Bone marrow (tissue), 2 donors: ENCODE data around the gene PA2G4.
A peak's percentile ranks its signal among the peaks of the same experiment; 100 is the strongest.
"Not testable (repeated sequence)": the region's sequence is repeated elsewhere in the genome, so short reads cannot be mapped to it uniquely, and the experiment has no call there.

ENCODE experiments used
- DNase-seq, 2 donors: peaks; one replicate each; lab custom pipeline; 2025; lab: John Stamatoyannopoulos, UW

PA2G4 gene

DNA sequence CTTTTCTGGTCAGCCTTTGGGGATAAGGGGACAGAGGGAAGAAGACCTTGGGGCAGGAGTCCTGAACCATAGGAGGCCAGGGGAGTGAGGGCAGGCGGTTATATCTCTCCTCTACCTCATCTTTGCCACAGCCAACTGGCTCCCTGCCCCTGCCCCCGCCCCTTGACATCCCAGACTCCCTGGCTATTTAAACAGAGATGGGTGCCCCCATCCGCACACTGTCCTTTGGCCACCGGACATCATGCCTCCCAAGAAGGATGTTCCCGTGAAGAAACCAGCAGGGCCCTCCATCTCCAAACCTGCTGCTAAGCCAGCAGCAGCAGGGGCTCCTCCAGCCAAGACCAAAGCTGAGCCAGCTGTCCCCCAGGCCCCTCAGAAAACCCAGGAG lies 49.3 kb downstream of the PA2G4 start:
- DNase-seq: no peak

DNA sequence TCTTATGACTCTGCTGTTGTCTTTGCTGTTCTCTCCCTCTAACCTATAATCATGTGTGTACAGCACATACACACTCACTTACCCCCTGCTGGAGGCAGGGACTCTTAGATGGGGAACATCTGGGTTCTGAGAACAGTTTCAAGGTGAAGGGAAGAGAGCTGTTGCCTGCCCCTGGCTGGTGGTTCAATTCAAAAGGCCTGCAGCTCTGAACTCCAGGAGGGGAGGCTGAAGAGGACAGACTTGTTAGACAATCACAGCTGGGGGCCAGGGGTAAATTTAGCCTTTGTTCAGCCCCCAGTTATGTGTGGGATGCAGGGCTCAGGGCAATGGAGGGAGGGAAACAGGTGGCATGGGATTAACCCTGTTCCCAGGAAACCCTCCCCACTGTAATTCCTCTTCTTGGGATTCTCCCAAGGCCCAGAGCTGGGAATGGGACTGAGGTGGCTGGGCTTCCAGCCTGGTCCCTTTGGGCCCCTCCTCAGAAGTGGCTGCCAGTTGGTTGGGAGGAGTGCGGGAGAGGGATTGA lies 50.0 kb downstream of the PA2G4 start:
- DNase-seq: no peak

DNA sequence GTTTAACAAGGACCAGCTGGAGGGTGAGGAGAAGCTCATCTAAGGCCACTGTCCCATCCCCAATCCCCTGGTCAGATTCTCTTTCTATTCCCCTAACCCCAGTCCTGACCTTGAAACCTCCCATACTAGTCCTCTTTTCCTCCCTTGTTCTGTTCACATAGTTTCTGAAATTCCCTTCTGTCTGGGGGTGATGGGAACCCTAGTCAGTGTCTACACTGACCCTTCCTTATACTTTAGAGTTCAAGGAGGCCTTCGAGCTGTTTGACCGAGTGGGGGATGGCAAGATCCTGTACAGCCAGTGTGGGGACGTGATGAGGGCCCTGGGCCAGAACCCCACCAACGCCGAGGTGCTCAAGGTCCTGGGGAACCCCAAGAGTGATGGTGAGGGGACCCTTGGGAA lies 50.5 kb downstream of the PA2G4 start:
- DNase-seq: no peak

DNA sequence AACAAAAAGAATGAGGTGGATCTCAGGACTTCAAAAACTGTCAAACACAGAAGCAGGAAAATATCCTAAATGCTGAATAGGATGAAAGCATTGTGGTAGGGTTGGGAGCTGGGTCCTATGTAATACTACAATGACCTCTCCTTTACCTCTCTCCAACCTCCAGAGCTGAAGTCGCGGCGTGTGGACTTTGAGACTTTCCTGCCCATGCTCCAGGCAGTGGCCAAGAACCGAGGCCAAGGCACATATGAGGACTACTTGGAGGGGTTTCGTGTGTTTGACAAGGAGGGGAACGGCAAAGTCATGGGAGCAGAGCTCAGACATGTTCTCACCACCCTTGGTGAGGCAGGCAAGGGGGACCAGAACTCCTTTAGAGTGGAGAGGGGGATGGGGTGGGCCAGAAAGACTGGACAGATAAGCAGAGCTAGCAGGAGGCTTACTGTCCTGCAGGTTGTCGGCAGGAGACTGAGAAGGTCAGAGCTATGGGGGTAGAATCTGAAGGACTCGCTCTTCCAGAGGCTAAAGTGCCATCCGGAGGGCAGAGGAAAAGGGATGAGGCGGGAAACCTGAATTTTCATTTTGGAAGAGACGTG lies 51.0 kb downstream of the PA2G4 start:
- DNase-seq: no peak

DNA sequence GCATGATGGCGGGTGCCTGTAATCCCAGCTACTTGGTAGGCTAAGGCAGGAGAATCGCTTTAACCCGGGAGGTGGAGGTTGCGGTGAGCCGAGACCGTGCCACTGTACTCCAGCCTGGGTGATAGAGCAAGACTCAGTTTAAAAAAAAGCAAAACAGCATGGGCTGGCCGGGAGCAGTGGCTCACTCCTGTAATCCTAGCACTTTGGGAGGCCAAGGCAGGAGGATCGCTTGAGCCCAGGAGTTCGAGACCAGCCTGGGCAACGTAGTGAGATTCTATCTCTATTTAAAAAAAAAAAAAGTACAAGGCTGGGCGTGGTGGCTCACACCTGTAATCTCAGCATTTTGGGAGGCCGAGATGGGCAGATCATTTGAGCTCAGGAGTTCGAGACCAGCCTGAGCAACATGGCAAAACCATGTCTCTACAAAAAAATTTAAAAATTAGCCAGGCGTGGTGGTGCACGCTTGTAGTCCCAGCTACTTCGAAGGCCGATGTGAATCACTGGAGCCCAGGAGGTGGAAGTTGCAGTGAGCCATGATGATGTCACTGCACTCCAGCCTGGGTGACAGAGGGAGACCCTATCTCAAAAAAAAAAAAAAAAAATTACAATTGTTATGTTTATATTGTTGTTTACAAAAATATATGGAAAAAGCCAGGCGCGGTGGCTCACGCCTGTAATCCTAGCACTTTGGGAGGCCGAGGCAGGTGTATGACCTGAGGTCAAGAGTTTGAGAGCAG lies 52.3 kb downstream of the PA2G4 start:
- not testable (repeated sequence) for DNase-seq

DNA sequence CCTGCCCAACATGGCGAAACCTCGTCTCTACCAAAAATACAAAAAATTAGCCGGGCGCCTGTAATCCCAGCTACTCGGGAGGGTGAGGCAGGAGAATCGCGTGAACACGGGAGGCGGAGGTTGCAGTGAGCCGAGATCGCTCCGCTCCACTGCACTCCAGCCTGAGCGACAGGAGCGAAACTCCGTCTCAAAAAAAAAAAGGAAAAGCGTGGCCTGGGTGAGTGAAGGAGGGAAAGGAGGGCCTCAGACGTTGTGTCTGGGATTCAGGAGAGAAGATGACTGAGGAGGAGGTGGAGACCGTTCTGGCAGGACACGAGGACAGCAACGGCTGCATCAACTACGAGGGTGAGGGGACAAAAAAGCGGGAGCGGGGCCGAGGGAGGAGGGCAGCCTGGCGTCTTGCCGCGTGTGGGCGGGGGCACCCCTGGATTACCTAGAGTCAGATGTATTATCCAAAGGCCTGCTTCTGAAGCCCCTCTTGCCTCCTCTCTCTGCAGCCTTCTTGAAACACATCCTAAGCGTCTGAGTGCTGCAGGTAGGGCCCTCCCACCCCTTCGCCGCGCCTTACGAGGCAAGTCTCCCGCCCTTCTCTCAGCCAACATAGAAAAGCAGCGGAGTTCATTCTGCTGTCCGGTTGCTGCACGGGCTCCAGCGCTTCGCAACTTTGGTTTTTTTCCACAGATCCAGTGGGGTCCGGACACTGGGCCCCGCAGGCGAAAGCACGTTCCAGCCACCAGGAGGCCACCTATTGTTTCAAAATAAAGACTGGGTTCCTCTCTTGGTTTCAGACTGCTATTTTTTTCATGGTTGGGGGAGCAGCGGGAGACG lies 53.1 kb downstream of the PA2G4 start:
- peak; percentile 80 to 81 for DNase-seq

DNA sequence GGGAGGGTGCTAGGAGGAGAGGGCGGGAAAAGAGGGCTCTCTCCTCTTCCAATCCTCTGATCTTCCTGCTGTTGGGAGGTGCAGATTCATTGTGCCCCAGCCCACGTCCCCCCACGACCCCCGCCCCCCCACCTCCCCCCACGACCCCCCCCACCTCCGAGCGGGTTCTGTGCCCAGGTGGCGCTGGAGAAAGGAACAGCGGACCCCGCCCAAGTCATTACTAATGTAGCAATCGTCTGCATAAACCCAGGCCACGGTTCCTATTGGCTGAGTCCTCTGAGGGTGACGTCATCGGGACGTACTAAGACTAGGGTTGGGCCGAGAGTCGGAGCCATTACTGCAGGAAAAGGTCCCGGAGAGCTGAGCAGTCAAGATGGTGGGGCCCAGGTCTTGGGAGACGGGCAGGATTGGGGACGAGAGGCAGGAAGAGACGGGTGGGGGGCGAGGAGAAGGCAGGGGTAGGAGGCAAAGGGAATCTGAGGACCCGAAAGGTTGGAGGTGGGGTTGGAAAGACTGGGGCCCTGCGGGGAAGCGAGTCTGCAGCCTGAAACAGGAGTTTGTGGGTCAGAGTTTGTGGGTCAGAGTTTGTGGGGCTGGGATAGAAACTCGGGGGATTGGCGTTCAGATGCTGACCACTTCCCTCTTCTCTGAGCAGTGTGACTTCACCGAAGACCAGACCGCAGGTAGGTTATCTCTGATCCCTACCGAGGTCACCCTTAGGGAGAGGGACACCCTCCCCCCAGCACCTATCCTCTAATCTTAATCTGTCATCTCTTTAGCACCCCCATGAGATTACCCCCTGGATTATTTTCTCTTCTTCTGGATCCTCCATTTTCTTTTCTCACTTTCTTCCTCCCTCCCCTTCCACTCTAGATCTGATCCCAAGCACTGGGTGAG lies 53.9 kb downstream of the PA2G4 start, which contains the start of gene MYL6:
TSS of gene MYL6 (plus strand) at position 331 of the 897 bp plus-strand sequence. CDS start at position 374, 43 bp downstream.
- peak; percentile 80 to 89 for DNase-seq

DNA sequence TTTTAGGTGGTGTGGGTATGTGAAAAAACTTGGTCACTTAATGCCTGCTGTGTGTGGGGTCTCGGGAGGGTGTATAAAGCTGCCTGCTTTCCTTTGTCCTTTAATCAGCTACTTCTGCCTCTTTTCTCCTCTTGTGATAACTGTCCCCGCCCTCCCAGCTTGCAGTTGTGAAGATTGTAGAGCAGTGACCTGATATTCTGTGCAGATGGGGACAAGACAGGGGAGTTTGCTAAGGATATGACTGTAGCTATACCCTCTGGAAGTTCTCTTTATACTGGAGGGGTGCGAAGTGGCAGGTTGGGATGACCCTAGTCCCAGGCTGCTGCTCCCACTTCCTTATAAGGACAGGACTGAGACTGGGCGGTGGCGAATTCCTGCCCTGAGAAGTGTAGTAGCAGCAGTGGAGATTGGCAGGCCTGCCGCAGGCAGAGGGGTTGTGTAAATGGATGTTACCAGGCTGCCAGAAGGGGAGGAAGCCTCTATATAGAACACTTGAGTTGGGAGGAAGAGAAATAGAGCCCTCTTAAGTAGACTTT lies 54.6 kb downstream of the PA2G4 start:
- DNase-seq: no peak

DNA sequence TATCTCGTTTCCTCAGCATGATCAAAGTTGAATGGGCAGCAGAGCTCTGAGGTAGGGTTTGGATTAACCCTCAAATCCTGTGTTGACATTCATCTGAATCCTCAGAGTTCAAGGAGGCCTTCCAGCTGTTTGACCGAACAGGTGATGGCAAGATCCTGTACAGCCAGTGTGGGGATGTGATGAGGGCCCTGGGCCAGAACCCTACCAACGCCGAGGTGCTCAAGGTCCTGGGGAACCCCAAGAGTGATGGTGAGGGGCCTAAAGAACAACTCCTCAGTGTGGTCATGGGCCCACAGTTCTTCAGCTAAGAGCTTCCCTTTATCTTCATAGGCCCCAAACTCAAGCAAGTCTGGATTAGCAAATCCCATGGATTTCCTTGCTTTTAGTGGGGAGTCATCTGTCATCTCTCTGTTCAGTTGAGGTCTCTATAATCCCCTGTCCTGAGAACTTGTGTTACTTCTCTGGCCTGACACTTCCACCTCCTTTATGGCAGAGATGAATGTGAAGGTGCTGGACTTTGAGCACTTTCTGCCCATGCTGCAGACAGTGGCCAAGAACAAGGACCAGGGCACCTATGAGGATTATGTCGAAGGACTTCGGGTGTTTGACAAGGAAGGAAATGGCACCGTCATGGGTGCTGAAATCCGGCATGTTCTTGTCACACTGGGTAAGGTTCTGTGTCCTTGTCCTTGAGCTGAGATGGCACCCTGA lies 55.3 kb downstream of the PA2G4 start:
- no peak for DNase-seq

DNA sequence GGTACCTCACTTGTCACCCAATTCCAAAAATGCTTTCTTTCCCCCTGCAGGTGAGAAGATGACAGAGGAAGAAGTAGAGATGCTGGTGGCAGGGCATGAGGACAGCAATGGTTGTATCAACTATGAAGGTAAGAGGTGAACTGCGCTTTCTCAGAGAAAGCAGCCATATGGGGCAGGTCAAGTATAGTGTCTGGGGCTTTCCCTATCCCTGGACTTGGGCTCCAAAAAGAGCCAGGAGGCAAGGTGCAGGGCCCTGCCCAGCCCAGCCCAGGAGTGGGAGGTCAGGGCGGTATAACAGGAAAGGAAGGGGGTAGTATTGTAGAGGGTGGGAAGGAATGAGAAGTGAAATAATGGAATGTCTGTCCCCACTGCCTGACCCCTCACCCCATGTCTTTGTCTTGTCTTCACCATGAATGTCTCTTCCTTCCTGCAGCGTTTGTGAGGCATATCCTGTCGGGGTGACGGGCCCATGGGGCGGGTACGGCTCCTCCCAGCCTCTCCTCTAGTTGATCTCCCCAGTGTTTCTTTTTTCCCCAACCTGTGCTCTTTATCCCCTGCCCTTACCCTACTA lies 55.9 kb downstream of the PA2G4 start:
- peak in 1 of 2 donors; percentile 18 for DNase-seq

DNA sequence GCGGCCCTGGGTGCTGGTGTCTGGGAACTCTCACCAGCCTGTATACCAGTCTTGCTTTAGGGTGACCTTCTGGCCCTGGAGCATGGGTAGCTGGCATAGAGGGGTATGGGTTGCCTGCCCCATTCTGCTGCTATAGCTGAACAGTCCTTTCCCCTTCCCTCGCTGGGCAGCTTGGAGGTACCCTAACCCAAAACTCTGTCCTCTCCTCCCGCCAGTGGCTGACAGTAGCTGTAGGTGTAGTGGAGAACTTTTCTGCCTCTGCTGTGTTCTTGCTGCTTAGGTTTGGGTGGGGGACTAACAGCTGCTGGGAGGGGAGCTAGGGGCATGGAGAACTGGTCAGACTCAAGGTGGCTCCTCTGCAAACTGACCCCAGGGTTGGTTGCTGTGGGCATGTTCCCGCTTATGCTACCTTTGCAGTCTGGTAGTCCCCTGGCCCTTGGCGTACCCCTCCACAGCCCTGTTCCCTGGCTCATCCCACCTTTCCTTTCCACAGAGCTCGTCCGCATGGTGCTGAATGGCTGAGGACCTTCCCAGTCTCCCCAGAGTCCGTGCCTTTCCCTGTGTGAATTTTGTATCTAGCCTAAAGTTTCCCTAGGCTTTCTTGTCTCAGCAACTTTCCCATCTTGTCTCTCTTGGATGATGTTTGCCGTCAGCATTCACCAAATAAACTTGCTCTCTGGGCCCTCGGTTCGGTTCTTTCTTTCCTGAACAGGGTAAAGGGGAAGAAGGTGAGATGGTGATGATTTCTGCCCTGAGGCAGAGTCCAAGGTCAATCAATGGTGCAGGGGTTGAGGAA lies 56.7 kb downstream of the PA2G4 start:
- DNase-seq: no peak

DNA sequence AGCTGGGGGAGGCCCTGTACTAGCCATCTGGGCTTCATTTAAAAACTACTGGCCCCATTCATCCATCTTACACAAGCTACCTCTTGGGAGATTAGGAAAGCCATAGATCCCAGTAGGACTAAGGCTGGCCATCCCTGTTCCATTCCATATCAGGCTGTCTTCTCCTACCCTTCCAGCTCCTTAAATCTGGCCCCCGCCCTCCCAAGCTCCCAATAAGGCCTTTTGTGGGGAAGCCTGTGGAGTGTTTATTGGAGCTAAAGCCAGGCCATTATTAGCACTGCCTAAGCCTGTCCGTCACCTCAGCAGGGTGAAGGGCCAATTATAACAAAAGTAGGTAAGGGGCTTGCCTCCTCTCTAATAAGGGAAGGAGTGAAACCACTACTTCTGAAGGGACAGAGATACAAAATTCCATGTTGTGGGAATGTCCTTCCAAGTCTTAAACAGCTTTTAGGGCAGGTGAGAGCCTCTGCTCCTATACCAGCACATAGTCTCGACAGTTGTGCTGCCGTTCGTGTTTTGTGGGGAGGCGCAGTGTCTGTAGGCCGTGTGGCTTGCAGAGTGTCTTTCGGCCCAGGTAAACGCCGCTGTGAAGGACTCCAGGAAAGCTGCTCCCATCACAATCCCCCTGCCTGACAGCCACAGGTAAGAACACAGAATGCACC lies 57.5 kb downstream of the PA2G4 start:
- no peak for DNase-seq

DNA sequence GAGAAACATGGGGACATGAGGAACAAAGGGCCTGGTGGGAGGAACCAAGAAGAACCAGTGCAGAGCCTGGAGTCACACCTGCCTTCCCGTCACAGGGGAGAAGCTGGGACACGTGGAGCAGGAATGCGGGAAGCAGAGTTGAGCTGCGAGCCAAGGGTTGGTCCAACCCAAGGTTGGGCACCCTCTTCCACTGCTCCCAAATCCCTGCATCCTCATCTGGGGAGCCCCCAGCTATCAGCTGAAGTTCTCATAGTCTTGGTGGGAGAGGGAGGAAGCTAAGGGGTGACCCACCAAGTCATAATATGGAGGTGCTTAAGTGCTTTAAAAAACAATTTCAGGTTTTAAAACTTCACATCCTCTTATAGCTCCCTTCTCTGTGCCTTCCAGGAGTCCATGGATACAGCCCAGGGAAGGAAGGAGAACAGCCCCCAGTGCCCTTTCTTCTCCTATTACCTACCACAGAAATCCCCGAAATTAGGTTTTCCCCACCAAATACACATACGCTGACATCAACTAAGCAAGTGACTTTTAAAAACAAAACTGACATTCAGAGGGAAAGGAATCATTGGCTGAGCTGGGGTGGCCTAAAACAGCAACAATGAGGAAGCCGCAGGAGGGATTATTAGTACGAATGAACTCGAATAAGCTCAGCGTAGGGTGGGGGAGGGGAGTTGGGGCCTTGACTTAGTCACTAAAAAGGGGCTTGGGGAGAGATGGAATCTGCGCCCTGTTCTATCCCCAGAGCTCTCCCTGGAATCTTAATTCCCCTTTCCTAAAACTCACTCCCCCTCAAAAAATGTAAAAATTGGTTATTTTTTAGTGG lies 58.3 kb downstream of the PA2G4 start:
- no peak for DNase-seq
